Transverse colon (tissue), 4 donors: ENCODE results near the gene RNF224.

Experiments used
- CTCF ChIP-seq, 5 experiments: fragments of 200-600 bp in 3 of 5; fragments of 450-650 bp in 2 of 5; sonication (generic) in 3 of 5; IDR thresholded peaks; 1 replicate in 2 of 5; 2 replicates in 3 of 5; pipeline ENCODE4 v1.5.1; 2016 to 2017; ENCODE audit warnings: antibody characterized with exemption in 5 of 5, inconsistent platforms in 3 of 5, mild to moderate bottlenecking in 2 of 5, moderate library complexity in 1 of 5
- EP300 ChIP-seq: sonication (generic); formaldehyde crosslinking; IDR thresholded peaks from one replicate; pipeline ENCODE4 v1.6.1; 2017; ENCODE audit warnings: antibody characterized with exemption, low read depth
- POLR2A ChIP-seq: fragments of 450-650 bp; IDR thresholded peaks from one replicate; pipeline ENCODE4 v1.6.1; 2016; ENCODE audit warnings: antibody characterized with exemption, mild to moderate bottlenecking, moderate library complexity
- POLR2AphosphoS5 ChIP-seq, 3 donors: sonication (generic); formaldehyde crosslinking; IDR thresholded peaks; one replicate each; pipeline ENCODE4 v1.6.1; 2016; ENCODE audit warnings: antibody characterized with exemption in 3 of 3

- no peak for TF ChIP-seq CTCF (IDR thresholded peaks at IDR 0.05)
- TF ChIP-seq EP300 = no peak
- TF ChIP-seq POLR2AphosphoS5 (IDR thresholded peaks at IDR 0.05) = no peak
- TF ChIP-seq POLR2A = no peak
Measured at GRCh38 chr9:137202966-137203365, 24.3 kb upstream of the RNF224 start.
